ENCODE data around the gene ZMYND19. TPM values are rescaled to one million over a fixed set of nuclear protein-coding genes. Genes with fewer than 3 reads are reported as not detected.

ZMYND19 gene
- total RNA-seq, 4 donors from 2014 or later, result 26.1 to 40.5 (median 38.1) TPM

- TF ChIP-seq POLR2A (IDR thresholded peaks at IDR 0.05), result no peak
- TF ChIP-seq CTCF (IDR thresholded peaks at IDR 0.05), result no peak
- intact Hi-C loops (cut with DNase I; ENCODE audit: low total_unique reads), result no loop called here
- peak in 1 of 2 donors; percentile 47 for DNase-seq (ENCODE audit: low spot score in 2 of 2)
- WGBS, 2 donors, result 59 to 83% methylated on average over 10 of the region's 10 CpGs
- no peak overlapping the region for H3K4me3 ChIP-seq (ENCODE audit: low read depth, poor library complexity, severe bottlenecking)
These were observed 45.2 kb downstream of the ZMYND19 start for GRCh38 chr9:137545123-137545522.

GRCh38 chr9:137544176-137544760, 46.0 kb downstream of the ZMYND19 start:
- intact Hi-C loops (cut with DNase I; ENCODE audit: low total_unique reads), result no loop called here
- 79 to 84% methylated on average over 12 of the region's 12 CpGs for WGBS, 2 donors
- no peak for DNase-seq (ENCODE audit: low spot score in 2 of 2)
- no peak for TF ChIP-seq CTCF (IDR thresholded peaks at IDR 0.05)
- no peak for TF ChIP-seq POLR2A (IDR thresholded peaks at IDR 0.05)
- no peak overlapping the region for H3K4me3 ChIP-seq (ENCODE audit: low read depth, poor library complexity, severe bottlenecking)

- TF ChIP-seq POLR2A (IDR thresholded peaks at IDR 0.05) (no peak), CTCF (IDR thresholded peaks at IDR 0.05) (no peak)
- no peak overlapping the region for H3K4me3 ChIP-seq (ENCODE audit: low read depth, poor library complexity, severe bottlenecking)
- intact Hi-C loops (cut with DNase I; ENCODE audit: low total_unique reads), result no loop called here
- WGBS, 2 donors, result 89 to 92% methylated on average over 25 of the region's 25 CpGs
- no peak for DNase-seq (ENCODE audit: low spot score in 2 of 2)
These were observed 46.9 kb downstream of the ZMYND19 start for GRCh38 chr9:137543237-137543963.

- TF ChIP-seq POLR2A (IDR thresholded peaks at IDR 0.05) (no peak), CTCF (IDR thresholded peaks at IDR 0.05) (no peak)
- no peak overlapping the region for H3K4me3 ChIP-seq (ENCODE audit: low read depth, poor library complexity, severe bottlenecking)
- WGBS, 2 donors, result 92% methylated on average over 20 of the region's 20 CpGs
- intact Hi-C loops (cut with DNase I; ENCODE audit: low total_unique reads), result no loop called here
- DNase-seq (ENCODE audit: low spot score in 2 of 2), result no peak
These were observed 47.8 kb downstream of the ZMYND19 start for GRCh38 chr9:137542486-137542885.

- TF ChIP-seq CTCF (IDR thresholded peaks at IDR 0.05) (no peak), POLR2A (IDR thresholded peaks at IDR 0.05) (no peak)
- no peak for DNase-seq (ENCODE audit: low spot score in 2 of 2)
- intact Hi-C loops (cut with DNase I; ENCODE audit: low total_unique reads), result no loop called here
- H3K4me3 ChIP-seq (ENCODE audit: low read depth, poor library complexity, severe bottlenecking), result no peak overlapping the region
- 89% methylated on average over 18 of the region's 18 CpGs for WGBS, 2 donors
These were observed 49.8 kb downstream of the ZMYND19 start for GRCh38 chr9:137540536-137540935.
